SK-N-SH (cell line): ENCODE results near the gene MBTPS2.

Source experiments
- CHD2 ChIP-seq: fragments of 150-350 bp; IDR thresholded peaks from 2 replicates; pipeline ENCODE4 v1.6.1; 2018; ENCODE audit warnings: low read length; ENCODE audit not compliant: partially characterized antibody
- EP300 ChIP-seq, 2 experiments: IDR thresholded peaks; 2 replicates each; pipeline versions ENCODE4 v1.4.0 to v1.6.1; 2012; ENCODE audit warnings: borderline replicate concordance in 1 of 2, low read depth in 1 of 2, low read length in 1 of 2
- POLR2AphosphoS5 ChIP-seq: IDR thresholded peaks from 2 replicates; pipeline ENCODE4 v1.6.1; 2012; ENCODE audit warnings: low read depth, low read length
- RFX5 ChIP-seq: IDR thresholded peaks from 2 replicates; pipeline ENCODE4 v1.6.1; 2012; ENCODE audit warnings: mild to moderate bottlenecking, improper control_type of control experiment, low read length
- TAF1 ChIP-seq: IDR thresholded peaks from 2 replicates; pipeline ENCODE4 v1.6.1; 2012; ENCODE audit warnings: low read depth, mild to moderate bottlenecking, low read length, moderate library complexity, borderline replicate concordance

- TF ChIP-seq CHD2: no peak
- no peak for TF ChIP-seq EP300 (IDR thresholded peaks at IDR 0.05; ENCODE audit: borderline replicate concordance in 1 of 2, low read depth in 1 of 2, low read length in 1 of 2)
- no peak for TF ChIP-seq RFX5
- TF ChIP-seq TAF1: no peak
- no peak for TF ChIP-seq POLR2AphosphoS5
Observed at GRCh38 chrX:21813612-21814368, 25.6 kb upstream of the MBTPS2 start.
